HL-60/S4 treated with retinoic acid at 250 ng/mL for 4 days and 3 days (cell line): ENCODE measurements around the gene ZNF507.
"Not testable (repeated sequence)": the region's sequence is repeated elsewhere in the genome, so short reads cannot be mapped to it uniquely, and the experiment has no call there.

ENCODE experiments used
- in situ Hi-C: fragments of 300-500 bp; cut with MboI; formaldehyde crosslinking; loops from 2 replicates; pipeline ENCODE4 v1.7.0; 2022; ENCODE audit warnings: low sequenced_read_pairs

ZNF507 gene

DNA sequence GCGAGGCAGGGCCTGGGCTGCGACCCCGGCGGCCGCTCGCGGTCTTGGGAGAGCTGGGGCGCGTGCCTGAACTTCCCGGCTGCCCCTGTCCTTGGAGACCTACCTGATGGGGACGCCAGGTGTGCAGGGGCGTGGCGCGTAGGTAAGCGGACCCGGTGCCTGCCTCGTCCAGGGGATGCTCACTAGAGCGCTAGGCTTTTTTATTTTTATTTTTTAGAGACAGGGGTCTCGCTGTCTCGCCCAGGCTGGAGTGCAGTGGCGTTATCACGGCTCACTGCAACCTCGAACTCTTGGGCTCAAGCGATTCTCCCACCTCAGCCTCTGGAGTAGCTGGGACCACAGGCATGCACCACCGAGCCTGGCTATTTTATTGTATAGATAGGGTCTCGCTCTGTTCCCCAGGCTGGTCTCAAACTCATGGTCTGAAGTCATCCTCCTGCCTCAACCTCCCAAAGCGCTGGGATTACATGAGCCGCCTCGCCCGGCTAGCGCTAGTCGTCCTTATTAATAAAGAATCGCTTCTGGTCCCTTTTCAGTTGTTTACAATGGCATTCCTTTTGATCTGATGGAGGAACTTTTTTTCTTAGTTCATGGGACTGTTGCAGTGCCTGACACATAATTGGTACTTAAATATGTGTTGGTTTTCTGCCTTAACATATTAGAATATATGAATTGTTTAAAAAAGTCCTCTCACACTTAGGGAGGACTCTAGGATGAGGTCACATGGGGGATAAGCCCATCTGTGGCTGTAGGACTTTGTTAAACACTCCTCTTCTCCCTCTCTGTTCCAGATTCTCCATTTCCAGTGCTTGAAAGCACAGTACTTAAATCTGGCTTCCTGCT is 61.0 kb downstream of the ZNF507 start:
- in situ Hi-C loops, result no loop called here

- in situ Hi-C loops, result no loop called here
Observed at GRCh38 chr19:32407004-32407992, 61.9 kb downstream of the ZNF507 start.

DNA sequence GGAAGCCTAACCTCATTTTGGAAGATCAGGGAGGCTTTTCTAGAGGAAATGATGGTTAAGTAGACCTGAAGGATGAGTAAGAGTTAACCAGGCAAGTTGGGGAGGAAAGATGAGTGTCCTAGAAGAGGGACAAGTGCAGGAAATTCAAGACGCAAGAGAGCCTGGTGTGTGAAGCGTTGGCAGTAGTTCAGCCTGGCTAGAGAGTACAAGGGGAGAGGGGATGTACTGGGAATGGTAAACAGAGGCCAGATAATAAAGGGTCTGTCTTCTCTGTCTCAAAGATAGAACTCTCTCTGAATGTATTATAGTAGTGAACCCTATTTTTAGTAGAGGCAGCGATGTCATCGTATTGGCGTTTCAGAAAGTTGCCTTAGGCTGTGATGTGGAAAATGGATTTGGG is 69.8 kb downstream of the ZNF507 start:
- in situ Hi-C loops, result no loop called here

DNA sequence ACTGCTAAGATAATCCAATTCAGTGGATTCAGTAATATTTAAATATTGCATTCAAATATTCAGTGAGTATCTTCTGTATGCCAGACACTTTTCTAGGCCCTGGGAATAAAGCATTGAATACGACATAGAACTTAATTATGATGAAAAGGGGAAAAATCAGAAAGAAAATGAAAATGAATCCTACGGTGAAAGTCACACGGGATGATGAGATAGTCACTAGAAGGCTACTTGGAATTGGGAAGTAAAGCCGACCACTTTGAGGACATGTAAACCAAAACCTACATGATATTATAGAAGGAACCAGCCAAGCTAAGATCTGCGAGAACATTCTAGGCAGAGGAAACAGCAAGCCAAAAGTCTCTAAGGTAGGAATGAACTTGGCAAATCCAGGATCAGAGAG is 70.3 kb downstream of the ZNF507 start:
- in situ Hi-C loops, result no loop called here

DNA sequence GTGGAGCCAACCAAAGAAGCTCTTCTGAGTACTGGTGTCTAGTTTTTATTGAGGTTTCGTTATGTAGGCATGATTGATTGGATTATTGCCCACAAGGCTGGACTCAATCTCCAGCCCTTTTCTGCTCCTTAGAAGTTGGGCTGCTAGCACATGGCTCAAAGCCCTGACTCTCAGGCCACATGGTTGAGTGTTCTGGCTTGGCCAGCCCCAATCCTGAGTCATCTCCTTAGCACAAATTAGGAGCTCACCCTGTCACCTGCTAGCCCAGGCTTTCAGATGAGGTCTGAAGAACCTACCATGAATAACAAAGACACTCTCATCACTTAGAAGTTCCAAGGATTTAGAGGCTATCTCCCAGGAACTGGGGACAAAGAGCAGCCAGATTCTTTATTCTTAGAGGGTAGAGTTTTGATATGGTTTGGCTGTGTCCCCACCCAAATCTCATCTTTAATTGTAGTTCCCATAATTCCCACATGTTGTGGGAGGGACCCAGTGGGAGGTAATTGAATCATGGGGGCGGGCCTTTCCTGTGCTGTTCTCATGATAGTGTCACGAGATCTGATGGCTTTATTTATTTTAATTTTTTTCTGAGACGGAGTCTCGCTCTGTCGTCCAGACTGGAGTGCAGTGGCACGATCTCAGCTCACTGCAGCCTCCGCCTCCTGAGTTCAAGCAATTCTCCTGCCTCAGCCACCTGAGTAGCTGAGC is 71.5 kb downstream of the ZNF507 start:
- in situ Hi-C loops, result no loop called here

- in situ Hi-C loops, result no loop called here
Observed at GRCh38 chr19:32418155-32418554, 72.7 kb downstream of the ZNF507 start.

- in situ Hi-C loops, result no loop called here
Observed at GRCh38 chr19:32421589-32422361, 76.4 kb downstream of the ZNF507 start.

DNA sequence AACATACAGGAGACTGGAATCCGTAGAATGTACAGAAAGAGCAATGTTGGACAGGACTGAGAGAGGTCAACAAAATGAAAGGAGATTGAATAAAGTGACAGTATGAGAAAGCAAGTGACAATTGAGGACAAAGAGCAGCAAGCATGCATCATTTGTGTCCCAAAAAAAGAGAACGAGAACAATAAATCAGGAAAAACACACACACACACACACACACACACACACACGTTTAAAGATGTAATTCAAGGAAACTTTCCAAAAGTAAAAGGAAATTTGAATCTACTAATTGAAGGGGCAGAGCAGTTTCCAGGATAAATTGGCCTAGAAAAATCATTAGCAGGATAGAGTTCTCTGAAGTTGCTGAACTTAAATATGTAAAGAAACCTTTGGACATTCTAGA is 77.0 kb downstream of the ZNF507 start:
- in situ Hi-C loops, result no loop called here

GRCh38 chr19:32423944-32424343 is 78.5 kb downstream of the ZNF507 start:
- in situ Hi-C loops, result not testable (repeated sequence)

DNA sequence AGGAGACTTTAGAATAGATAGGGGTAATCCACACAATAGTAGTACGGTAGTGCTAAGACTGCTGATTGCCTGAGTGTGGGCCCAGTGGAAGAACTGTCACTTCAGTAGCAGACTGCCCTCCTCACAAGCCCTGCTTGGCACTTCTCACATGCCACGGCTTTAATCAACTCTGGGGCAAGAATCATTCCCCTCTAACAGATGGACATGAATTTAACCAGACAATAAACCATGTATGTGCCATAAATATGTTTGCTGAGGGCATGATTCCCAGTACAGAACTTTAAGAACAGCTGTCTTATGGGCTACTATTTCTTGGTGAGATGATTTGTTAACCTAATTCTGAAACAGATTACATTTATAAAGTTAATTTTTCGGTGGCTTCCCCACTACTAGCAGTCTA is 82.1 kb downstream of the ZNF507 start:
- in situ Hi-C loops, result no loop called here

- in situ Hi-C loops, result no loop called here
Observed at GRCh38 chr19:32436692-32437091, 91.3 kb downstream of the ZNF507 start.

- in situ Hi-C loops, result no loop called here
Observed at GRCh38 chr19:32437096-32437495, 91.7 kb downstream of the ZNF507 start.
